ENCODE data around the gene VSX1.

Gene VSX1

DNA sequence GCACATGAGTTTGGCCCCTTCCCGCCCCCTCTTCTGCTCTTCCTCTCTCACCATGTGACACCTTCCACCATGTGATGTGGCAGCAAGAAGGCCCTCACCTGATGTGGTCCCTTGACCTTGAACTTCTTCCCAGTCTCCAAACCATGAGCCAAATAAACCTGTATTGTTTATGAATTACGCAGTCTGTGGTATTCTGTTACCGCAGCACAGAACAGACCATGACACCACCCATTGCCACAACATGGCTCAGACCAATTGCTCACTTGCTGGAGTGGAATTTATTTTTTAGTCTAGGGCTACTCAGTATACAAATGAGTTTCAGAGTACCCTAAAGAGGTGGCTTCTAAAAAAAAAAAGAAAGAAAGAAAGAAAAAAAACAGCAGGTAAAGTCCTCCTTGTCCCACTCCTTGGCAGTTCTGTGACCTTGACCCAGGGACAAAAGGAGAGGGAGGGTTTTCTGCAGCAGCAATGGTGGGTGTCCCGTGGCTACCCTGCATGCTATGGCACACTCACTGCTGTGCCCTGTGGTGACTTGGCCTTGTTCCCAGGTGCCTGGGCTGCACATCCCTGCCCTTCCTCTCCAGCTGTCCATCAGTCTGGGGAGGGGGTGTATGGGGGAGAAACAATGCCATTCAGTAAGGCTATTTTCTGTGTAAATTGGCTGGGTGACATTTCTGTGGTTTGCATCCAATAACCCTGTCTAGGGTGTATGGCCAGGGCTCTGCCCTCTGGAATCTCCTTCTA, 5.4 kb upstream of the VSX1 start:
- no peak for DNase-seq (ENCODE audit: low read depth)

DNA sequence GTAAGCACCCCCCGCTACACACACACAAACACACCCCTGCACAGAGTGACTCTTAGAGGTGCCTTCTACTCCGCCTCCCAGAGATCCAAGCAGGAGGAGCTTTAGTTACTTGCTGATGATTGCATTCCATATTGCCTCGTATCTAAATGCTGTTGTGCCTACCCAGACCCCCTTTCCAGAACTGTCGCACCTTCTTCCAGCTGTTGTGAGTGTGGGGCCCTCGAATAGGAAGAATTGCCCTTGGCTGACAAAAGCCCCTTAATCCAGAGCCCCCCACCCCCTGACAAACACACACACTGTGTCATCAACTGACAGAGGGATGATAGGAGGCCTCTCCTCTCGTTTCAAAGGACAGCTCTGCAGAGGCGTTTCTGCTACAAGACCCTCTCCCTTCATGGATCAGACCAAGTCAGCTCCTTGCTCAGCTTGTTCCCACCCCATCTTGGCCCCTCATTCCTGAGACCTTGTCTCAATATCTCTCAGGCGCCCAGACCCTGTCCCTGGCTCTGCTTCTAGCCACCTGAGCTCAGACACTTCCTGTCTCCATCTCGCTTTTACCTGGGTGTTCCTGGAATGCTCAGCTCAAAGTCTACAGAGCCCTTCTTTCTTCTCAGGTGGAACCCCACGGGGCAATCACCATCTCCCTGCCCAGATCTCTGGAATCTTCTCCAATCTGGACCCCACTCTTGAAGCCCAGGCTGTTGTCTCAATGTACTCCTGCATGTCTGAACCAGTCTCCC, 4.0 kb upstream of the VSX1 start:
- DNase-seq (ENCODE audit: low read depth), result no peak

DNA sequence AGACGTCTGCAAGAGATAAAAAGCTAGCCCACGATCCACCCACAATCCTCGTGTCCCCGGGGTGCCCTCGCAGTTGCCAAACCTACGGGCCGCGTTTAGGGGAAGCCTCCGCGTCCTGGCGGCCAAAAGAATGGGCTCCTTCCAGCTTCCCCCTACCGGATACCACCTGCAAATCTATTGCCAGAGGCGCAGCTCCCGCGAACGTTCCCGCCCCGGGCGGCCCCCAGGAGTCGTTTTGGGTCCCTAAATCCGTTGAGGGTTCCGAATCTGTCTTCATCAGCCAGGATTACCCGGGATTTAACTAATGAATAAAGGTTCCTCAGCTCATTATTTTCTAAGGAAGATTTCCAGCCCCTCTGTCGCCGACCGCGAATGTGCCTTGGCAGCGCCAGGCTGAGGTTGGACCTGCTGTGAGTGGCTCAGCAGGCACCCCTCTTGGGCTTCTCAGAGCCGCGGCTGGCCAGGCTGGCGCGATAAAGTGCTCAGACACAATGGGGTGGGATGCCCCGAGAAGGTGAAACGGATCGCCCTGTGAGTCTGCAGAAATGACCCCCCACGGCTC, 2.8 kb upstream of the VSX1 start:
- no peak for DNase-seq (ENCODE audit: low read depth)

GRCh38 chr20:25083773-25084625, 2.1 kb upstream of the VSX1 start:
- no peak for DNase-seq (ENCODE audit: low read depth)

DNA sequence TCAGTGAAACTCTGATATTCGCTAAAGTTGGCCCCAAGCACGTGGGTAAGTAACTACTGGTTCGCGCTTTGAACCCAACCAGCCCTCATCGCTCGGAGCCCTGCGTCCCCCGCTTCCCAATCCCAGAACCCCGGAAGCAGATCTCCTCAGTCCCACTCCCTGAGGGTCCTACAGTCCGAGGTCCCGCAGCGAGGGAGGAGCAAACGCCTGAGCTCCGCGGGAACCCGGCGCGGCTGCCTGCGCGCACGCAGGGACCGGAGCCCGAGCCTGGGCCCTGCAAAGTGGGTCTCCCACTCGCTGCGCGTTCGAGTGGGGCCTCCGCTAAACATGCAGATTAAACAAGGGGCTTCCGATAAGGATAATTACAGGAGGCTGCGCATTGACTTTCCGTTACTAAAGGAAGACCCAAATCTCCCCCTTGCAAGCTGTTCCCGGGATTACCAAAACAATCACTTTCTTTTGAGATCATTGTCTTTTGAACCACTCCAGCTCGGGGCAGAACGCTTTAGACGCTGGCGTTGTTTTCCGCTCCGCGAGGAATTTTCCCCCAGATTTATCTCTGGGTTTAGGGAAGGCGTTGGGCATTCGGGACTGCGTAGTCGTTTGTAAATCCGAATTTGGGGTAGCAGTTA, 1.3 kb upstream of the VSX1 start:
- no peak for DNase-seq (ENCODE audit: low read depth)

DNA sequence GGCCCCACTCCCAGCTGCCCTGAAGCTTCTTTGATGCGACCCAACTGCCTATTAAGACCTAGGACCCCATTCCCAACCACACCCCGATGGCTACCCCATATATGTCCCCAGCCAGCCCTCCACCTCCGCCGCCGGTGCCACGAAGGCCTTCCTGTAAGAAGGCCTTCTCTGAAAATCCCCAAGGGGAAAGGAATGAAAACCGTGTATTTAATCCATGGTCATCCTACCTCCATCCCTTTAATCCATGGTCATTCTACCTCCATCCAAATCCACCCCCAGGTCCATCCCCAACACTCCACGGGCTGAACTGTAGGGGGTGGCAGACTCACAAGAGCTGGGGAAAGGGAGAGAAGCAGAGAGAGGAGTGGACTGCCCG, 545 bp upstream of the VSX1 start:
- DNase-seq (ENCODE audit: low read depth), result no peak

DNA sequence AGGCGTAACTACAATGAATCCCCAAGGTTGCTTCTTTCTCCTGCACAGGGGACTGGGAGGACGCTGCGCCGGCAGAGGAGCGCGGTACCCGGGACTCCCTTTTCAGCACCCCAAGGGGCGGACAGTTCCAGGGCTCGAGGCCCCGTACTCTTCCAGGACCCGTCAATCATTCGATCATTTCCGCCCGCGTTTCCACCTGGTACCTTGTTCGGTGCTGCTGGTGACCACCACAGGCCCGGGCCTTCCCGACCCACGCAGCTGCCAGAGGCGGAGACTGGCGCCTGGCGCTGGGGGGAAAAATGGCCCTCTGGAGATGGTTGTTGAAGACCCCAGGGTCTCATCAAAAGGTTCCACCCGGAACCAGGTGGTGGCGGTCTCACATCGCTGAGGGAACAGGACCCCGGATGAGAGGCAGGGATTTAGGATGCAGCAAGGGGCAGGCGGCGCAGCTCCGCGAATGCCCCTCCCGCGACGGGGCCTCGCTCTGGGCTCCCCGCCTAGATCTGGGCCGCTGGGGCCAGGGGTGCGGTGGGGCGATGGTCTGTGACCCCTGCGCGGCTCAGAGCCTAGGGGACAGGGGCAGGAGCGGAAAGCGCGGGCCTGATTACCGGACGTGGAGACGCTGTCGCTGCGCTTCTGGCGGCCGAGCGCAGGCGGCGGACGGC, 744 bp downstream of the VSX1 start:
- DNase-seq (ENCODE audit: low read depth), result no peak

DNA sequence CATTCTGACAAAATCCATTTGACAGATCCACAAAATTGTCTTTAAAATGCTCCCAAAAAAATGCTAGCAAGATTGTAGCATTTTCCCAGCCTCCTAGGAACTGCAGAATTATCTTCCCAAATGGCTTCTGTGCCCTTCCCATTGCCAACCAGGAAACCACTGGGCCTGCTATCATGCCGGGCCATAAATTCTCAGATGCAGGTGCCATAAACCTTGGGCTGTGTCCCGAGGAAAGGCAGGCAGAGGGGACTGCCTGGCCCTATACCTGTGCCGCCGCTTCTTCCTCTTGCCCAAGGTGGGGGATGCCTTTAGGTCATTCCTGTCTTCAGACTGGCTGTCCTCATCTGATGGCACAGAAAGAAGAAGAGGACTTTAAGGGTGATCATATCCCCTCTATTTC, 2.8 kb downstream of the VSX1 start:
- DNase-seq (ENCODE audit: low read depth), result no peak

GRCh38 chr20:25078662-25079061, 3.3 kb downstream of the VSX1 start:
- DNase-seq (ENCODE audit: low read depth), result no peak

DNA sequence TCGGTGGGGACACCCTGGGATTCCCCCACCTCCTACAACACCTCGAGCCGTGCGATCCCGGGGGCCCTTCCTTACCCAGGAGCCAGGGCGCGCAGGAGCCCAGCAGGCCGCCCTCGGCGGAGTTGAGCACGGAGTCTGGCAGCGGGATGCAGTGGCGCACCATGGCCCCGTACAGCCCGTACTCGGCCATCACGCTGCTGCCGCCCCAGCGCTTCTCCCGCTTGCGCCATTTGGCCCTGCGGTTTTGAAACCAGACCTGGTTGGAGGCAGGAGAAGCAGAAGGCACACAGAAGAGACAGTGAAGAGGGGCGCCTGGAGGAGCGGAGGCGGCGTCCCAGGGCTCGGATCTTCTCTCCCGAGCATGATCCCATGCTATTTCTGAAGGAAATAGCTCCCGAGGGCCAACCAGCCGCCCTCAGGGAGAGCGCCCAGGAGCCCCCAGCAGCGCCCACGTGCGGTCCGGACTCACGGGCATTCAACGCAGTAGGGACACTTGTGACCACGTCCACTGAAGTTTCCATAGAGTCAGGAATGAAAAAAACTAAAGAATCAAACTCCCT, 4.3 kb downstream of the VSX1 start:
- no peak for DNase-seq (ENCODE audit: low read depth)

GRCh38 chr20:25076731-25077609, 5.0 kb downstream of the VSX1 start:
- DNase-seq (ENCODE audit: low read depth), result no peak

GRCh38 chr20:25076201-25076600, 5.7 kb downstream of the VSX1 start:
- DNase-seq (ENCODE audit: low read depth), result no peak

- DNase-seq (ENCODE audit: low read depth), result no peak
These were observed 8.4 kb downstream of the VSX1 start for GRCh38 chr20:25073544-25073943.

DNA sequence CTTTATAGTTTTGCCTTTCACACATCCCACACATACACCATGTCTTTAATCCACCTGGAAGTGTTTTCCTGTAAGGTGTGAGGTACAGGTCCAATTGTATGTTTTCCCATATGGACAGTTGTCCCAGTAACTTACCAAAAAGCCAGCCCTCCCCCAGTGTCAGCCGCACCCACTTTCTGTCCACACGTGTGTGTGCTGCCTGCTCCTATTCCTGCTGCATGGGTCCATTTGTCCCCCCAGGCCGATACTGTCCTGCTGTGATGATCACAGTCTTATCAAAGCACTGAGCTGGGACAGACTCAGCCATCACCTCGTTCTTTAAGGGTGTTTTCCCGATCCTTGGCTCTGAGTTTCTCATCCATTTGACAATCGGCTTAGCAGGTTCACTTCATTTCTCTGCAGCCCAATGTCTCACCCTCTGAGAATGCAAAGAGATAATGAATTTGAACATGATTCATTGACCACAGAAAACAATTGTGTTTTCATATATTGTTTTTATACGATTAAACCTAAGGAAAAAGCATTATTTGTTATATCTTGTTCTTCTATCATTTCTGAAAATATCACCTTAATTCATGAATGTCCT, 9.6 kb downstream of the VSX1 start:
- no peak for DNase-seq (ENCODE audit: low read depth)

- no peak for DNase-seq (ENCODE audit: low read depth)
These were observed 10.2 kb downstream of the VSX1 start for GRCh38 chr20:25071734-25072133.

- DNase-seq (ENCODE audit: low read depth), result no peak
These were observed 11.0 kb downstream of the VSX1 start for GRCh38 chr20:25070821-25071473.

- no peak for DNase-seq (ENCODE audit: low read depth)
These were observed 14.6 kb downstream of the VSX1 start for GRCh38 chr20:25067102-25067987.

DNA sequence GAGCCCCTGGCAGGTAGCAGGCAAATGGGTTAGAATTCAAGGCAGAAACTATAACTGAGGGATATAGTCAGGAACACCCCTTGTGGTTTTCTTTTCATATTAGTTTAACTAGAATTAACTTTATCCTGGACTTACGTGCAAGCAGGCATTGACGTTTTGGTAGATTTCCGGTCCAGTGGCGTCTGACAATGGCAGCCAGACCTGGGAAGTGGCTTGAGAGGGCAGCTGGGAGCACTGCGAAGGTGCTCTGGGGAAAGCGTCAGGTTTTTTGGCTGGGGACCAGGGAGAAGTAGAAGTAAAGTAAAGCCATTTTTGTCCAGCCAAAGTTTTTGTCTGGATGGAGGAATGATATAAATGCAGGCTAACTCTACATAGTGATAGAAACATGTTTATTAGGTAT, 15.6 kb downstream of the VSX1 start:
- DNase-seq (ENCODE audit: low read depth), result no peak

All from GM04503 (cell line).